GM18870 (cell line): ENCODE measurements around the gene SOX13.

Experiments used
- ATAC-seq: cut with Tn5 transposase; IDR thresholded peaks from one replicate; pipeline ENCODE4 v1.9.1; 2021; ENCODE audit warnings: moderate library complexity; ENCODE audit not compliant: unreplicated experiment

Gene SOX13

DNA sequence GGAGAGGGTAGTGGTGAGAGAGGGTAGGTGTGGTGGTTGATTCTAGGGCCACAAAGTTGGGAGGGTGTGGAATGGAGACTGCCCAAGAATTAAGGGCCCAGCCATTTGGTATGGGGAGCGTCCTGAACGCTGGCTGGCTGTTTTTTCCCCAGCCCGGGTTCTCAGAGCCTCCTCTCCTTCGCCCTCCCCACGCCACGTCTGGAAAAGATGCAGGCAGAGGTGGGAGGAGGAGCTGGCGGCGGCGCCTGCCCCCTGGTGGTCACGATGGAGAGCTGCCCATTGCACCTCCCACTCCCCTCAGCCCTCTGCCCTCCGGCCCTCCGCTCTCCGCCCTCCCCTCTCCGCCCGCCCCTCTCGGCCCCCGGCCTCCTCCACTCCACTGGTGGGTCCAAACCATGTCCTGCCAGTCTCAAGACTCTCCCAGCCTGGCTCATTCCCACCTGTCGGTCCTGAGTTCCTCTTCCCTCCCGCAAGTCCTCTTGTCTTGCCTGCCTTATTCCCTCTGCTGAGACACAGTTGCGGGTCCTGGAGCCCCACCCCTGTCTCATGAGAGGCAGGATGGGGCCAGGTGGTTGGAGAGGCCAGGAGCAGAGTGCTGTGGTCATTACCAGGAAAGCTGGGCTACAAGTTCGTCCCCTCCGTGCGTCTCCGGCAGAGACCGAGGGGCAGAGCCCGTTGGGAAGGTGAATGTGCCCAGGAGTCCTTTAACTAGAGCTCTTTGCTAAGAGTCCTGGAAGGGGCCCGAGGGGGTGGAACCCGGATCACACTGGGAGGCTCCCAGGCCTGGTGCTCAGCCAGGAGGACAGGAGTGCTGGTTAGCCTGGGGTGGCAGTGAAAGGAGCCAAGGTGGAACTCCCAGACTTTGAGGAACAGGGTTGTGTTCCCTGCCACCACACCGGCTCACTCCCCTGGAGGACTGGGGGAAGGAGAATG, 56.3 kb downstream of the SOX13 start:
- no peak for ATAC-seq

DNA sequence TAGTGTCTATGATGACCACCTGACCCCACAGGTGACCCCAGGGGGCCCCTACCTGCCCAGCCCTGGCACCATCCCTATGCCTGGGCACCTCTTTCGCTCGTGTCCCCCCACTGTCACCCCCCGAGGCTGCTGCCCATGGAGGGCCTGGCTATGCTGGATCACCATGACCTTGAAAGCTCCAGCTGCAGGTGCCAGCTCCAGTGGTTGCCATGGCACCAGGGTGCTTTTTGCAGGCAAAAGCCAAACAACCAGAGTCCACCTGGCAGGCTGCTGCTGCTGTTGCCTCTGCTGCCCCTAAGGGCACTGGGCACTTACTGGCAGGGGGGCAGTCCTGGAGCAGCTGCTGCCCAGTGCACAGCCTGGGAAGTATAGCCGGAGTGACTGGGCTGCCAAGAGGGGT, 57.3 kb downstream of the SOX13 start:
- no peak for ATAC-seq

DNA sequence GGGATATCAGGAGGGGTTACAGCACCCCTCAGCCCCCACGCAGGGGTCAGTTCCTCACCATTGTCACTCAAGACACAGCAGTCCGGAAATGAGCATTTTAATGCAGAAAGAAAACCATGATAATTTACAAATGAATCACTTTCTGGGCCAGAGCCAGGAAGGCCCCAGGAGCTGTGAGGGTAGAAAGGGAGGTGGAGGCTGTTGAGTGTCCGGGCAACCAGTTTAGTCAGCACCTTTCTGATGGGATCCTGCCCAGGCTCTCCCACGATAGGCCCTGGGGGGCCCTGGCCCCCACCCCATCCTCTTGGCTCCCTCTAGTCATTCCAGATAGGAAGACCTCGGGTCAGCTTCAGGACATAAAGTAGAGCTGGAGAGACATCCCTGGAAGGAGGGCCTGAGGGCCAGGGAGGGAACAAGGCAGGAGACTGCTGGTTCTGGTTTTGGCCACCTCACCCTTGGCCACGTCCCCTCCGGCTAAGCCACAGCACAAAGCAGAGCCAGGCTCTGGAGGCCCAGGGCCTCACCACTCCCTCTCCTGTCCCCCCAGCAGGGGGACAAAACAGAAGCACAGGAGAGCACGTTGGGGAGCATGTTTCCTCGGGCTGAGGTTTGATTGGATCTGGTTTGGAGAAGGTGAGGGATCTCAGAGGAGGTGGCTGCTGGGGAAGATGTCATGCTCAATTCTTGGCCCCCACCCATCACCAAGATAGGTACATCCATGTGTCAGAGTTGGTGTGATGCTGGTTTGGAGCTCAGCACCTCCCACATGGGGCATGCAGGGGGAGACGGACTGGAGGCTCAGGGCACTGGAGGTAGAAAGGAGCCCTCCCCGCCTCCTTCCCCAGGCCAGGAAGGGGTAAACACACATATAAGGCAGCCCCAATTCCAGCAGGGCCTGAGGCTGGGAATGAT, 58.3 kb downstream of the SOX13 start:
- ATAC-seq, result no peak

DNA sequence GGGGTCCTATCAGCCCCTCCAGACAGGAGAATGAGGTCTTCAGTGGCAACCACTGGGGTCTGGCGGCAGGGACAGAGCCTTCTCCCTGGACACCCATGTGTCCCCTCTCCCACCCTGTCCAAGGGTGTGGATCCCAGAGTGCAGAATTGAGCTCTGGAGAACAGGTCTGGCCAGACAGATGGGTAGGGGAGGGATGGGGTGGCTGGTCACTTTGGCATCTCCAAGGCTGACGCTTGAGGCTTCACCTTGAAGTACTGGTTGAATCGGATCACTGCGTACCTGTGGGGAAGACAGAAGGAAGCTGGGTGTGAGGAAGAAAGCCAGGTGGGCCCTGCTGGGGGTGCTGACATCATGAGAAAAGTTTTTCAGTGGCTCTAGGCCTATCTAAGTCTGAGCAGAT, 59.1 kb downstream of the SOX13 start:
- no peak for ATAC-seq

DNA sequence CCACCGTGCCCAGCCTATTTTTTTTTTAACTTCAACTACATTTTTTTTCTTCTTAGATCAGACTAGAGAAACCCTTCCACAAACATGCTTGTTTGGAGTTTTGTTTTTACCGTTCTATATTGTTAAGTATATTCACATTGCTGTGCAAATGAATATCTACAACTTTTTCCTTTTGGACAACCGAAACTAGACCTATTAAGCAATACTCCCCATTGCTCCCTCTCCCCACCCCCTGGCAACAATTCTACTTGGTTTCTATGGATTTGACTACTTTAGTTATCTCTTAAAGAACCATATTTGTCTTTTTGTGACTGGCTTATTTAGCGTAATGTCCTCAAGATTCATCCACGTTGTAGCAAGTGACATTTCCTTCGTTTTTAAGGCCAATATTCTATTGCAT, 59.8 kb downstream of the SOX13 start:
- no peak for ATAC-seq

DNA sequence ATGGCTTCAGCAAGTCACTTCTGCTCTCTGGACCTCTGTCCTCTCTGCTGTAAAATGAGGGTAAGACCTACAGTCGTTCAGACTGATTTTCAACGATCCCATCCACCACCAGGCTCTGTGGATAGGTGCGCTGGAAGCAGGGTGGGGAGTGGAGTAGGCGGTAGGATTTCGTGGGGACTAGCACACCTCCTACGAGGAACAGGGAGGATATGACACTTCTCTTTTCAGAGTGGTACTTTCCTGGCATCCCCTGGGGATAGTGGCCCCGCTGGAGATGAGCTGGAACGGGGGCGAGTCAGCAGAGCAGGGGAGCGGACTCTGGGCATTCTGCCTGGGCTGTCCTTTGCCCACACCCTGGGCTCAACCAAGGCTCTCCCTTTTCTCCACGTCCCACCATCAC, 61.2 kb downstream of the SOX13 start:
- no peak for ATAC-seq

DNA sequence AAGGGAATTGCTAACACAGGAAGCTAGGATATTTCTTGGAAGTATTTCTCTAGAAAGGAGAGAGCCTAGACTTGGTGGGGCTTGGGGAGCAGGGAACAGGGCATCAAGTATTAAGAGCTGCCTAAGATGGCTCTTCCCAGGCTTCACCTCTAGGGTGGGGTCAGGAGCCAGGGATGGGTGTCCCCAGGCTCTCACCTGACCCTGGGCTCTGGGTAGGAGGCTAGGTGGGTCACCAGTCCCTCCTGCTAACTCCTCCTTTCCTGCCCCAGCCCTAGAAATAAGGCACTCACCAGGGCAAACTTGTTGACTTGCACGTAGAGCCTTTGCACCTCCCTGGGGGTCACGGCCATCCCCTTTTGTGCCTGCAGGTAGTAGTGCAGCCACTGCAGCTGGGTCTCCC, 63.9 kb downstream of the SOX13 start:
- no peak for ATAC-seq

DNA sequence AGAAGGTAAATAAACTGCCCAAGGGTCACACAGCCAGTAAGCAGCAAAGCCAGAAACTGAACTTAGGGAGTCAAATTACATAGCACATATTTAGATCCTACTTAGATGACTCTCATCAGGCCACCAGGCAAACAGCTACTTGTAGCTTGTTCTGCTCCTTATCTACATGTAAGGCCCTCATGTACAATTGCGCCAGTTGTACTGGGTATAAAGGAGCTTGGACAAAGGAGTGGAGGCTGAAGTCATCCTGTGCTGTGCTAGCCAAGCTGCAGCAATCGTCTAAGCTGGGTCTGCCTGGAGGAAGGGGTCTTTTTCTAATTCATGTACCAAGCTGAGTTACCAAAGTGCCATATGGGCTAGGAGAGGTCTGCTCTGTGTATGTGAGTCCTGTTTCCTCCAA, 66.2 kb downstream of the SOX13 start:
- no peak for ATAC-seq

DNA sequence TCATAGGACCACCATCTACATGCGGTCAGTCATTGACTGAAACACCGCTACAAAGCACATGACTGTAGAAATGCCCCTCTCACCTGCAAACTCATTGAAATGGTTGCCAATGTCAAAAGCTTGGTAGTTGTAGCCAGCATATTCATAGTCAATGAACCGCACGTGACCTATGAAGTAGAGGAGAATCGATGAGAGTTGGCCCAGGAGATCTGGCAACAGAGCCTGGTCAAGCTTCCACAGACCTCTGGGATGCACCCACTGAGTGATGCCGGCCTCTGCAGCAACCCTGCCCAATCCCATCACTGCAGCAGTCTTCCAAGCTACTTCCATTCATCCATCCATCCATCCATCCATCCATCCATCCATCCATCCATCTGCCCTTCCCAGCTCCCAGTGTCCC, 67.0 kb downstream of the SOX13 start:
- no peak for ATAC-seq

DNA sequence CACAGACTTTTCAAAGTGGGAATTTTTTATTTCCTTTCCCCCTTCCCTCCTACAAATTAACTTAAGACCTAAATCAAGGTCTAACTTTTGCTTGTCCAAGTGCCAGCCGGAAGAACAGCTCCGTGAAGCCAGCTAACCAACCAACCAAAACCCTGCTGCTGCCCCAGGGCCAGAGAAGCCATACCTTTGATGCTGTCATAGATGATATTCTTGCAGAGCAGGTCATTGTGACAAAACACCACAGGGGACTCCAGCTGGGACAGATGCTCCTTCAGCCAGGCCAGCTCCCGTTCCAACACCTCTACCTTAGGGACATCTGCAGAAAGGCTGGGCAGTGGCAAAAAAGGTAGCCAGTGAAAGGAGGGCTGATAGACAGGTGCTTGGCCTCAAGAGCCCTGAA, 68.2 kb downstream of the SOX13 start:
- ATAC-seq, result no peak

DNA sequence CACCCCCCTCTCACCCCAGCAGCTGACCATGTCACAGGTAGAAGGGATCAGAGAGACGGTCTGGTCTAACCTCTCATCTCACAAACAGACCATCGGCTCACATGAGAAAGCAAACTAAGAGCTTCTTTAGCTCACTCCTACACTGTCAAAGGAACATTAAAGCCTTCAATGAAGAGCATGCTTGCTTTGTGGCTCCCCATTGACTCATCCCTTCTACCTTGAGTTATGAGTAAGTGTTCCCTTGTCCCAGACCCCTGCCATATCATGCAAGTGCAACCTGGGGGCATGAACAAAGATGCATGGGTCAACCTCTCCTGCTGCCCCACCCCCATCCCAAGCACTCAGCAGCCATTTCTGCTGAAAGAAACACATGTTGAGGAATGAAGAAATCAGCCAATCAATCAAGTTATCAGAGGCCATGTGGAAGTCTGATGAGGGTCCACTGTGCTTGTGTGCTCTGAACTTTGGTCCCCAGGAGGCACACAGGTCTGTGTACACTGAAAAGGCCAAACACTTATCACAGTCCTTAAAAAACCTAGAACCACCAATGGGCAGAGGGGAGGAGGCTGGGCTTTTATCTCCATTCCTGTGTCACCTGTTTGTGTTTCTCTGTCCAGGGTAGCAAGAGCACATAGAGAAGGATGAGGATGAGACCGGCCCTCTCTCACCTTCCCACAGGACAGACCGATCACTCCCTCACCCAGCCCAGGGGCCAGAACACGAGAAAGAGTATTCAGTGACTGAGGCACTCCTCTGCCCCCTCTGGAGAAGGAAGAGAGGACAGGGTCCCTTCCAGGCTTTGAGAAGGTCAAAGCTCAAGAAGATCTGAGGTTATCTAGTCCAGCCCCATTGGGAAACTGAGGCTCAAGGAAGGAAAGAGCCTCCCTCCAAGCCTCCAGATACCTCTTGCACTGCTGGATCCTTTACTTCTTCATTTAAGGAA, 69.4 kb downstream of the SOX13 start:
- no peak for ATAC-seq

DNA sequence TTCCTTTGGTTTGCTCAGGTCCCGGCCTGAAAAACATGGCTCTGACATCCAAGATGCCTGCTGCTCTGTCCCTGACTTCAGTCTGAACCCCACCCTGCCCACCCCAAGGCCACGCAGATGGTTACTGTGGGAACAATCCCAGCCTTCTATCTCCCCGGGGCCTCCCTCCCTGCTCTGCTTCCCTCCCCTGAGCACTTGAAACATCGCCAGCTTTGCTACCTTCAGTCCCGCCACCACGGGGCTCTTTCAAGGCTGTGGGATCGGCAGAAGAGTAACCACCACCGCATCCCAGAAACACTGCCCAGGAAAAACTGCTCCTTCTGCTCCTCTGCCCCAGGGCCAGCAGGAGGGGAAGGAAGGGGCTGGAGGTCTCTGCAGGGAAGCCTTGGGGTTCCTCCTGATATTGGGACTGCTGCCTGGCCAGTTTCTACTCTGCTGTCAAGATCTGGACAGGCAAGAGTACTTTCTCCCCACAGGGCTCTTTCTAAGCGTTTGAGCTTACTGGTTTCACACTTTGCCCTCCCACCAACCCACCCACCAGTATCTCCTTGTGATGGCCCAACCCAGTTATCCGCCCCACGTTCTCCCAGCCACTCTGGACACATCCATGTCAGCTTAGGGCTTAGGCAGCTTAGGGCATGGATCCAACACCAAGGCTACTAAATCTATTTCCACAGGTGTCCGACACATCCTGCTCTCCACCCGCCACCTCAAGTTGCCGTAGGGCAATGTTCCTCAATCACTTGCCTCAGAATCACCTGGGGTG, 70.5 kb downstream of the SOX13 start:
- ATAC-seq, result no peak

DNA sequence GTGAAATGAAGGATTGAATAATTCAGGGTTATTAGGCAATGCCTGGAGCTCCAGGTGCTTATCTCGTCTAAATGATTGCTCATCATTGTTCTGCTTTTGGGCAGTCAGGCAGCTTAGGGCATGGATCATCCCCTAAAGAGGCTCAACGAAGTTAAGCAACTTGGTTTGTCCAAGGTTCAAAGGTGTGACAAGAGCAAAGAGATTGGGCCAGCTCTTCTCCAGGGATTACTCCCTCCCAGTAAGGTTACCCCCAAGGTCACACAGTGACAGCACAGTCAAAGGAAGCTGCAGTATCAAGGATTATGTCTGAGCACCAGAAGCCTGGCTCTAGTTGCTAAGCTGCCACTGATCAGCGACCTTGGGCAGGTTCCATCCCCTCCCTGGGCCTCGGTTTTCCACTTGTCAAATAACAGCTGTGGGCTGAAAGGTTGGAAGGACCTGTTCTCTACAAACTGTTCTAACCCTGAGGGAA, 72.2 kb downstream of the SOX13 start:
- ATAC-seq, result no peak

DNA sequence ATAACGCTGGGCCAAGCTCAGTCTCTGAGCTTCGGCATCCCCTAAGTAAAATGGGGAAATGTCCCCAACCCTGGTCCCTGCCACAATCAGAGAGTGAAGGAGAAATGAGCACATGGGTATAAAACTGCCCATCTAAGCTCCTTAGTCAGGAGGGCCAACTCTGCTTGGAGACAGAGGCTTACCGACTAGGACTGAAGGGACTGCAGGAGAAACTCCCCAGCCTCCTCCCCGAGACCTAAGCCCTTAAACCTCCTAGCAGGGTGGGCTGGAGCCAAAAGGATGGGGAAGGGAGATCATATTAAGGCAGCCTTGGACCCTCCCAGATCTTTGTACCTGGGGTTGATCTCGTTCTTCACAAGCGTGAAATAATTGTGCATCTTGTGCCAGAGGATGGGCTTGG, 73.4 kb downstream of the SOX13 start:
- ATAC-seq, result no peak

DNA sequence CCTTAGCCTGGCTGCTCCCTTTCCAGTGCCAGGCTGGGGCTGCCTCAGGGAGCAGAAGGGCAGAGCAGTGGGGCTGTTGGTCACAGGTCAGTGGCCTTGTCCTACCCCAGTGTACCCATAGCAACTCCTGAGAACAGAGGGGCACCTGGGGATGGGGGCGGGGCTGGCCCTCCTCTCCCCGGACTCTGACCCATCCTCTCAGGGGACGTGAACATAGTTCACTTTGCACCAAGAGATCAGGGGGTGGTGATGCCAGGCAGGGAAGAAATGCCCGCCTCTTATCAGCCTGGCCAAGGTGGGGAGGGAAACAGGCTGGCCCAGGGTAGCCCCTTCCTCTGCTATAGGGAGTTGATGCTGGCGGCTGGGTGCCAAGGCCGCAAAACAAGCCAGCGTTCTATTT, 74.0 kb downstream of the SOX13 start:
- no peak for ATAC-seq

DNA sequence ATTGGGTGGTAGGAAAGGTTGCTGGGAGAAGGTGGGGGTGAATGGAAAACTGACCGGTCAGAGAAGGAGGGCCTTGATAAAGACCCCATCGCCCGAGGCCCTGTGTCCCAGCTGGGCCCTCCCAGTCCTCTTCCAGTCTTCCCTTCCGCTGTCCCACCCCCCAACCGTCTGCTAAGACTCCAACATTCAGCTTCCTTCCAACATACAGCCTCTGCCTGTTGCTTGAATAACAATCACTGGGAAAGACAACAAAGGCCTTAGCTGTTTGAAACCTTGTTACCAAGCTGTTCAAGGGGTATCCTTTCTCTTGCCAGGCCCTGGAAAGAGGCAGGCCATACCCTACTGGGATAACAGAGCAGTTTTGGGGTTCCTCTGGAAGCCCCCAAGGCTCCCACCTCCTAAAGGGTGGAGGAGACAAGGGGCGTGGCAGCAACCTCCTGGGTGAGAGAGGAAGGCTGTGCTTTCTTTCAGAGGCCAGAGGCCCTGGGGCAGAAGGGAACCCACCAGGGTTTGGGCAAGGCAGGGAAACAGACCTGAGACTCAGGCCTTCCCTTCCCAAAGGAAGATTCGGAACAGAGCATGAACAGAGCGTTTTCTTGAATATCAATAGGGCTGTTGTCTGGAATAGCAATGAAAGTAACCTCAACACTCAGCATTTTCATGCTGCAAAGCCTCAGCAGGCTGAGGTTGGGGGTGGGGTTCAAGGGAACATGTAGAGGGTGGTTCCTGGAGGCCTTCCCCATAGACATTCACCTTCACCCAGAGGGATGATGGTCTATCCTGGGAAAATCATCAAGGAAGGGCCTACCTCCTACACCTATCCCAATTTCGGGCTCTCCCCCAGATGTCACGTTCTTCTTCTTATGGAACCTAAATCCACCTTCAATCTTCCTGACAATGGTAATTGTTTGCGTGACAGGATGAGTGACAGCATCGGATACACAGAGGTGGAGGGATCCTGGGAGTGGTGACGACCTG, 74.8 kb downstream of the SOX13 start:
- no peak for ATAC-seq

DNA sequence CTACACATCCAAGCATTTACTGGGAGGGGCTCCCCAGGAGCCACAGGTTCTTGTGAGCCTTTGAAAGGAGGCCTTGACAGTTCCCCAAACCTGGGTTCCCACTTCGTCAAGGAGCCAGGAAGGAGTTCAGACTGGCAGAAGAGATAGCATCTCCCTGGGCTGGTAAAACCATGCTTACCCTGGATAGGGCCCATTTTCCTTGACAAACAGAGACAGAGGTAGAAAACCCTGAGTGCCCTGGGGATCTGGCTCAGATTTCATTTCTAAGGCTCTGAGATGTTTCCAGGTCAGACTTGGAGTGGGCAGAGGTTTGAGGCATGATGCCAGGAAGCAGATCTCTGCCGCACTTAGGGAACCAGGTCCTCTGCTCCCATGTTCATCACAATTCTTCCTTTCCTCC, 76.2 kb downstream of the SOX13 start:
- ATAC-seq, result no peak

DNA sequence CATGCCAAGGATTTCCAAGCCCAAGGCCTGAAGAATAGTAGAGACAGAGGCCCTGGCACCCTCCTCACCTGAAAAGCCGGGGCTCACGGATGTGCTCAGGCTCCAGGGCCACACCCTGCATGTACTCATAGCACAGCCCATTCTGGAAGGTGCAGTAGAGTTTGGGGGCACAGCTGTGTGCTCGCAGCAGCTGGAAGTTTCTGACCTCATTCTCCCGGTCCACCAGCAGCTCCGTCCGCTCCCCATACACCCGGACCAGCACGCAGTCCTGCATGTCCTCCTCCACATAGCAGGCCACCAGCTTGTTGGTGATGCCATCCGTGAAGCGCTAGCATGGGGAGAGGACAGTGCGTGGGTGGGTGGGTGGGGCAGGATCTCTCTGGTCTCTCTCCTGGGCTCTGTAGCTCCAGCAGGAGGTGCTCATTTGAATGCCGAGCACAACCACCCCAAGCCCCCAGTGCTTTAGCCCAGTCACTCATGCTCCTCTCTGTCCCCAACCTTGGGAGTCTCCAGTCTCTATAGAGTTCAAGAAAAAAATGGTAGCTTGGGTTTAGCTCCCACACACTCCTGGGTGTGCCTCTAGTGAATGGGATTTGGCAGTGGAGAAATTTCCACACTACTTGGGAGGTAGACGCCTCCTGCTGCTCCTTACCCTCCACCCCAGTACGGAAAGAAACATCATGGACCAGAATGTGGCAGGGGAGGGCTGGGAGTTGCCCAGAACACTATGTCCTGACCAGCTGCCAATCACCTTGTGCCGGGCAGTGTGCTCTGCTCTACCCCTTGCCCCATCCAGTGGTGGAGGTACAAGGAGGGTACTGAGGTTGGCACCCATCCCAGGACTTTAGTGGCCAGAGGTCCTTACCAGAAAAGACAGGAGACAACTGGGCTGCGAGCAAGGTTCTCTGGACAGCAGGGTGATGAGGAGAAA, 77.0 kb downstream of the SOX13 start:
- ATAC-seq, result no peak
